H1 (cell line): ENCODE data around the gene CCDC73. TPM values are rescaled to one million over a fixed set of nuclear protein-coding genes. Genes with fewer than 3 reads are reported as not detected.

ENCODE experiments used
- BCL11A ChIP-seq, 2 experiments: IDR thresholded peaks; one replicate each; pipeline ENCODE4 v1.6.1; 2011; ENCODE audit warnings: low read depth in 2 of 2, low read length in 2 of 2, mild to moderate bottlenecking in 2 of 2
- CHD7 ChIP-seq: fragments of 300-600 bp; sonication (generic); IDR thresholded peaks from 2 replicates; pipeline ENCODE4 v1.7.1; 2012; ENCODE audit warnings: low read length, moderate library complexity, mild to moderate bottlenecking, inconsistent platforms; ENCODE audit not compliant: insufficient replicate concordance
- CREB1 ChIP-seq: IDR thresholded peaks from 2 replicates; pipeline ENCODE4 v1.6.1; 2012; ENCODE audit warnings: inconsistent platforms
- KDM1A ChIP-seq: fragments of 200-600, 300-600 bp; sonication (generic); IDR thresholded peaks from 2 replicates; pipeline ENCODE4 v1.7.1; 2016; ENCODE audit warnings: mild to moderate bottlenecking, low read length, borderline replicate concordance
- KDM4A ChIP-seq: IDR thresholded peaks from one replicate; pipeline ENCODE4 v1.7.1; 2012; ENCODE audit warnings: low read depth, mild to moderate bottlenecking, moderate library complexity, low read length, inconsistent platforms; ENCODE audit not compliant: severe bottlenecking
- PHF8 ChIP-seq: fragments of 200-600 bp; sonication (generic); conservative IDR thresholded peaks from 2 replicates; pipeline ENCODE4 v1.7.1; 2012; ENCODE audit warnings: low read depth, mild to moderate bottlenecking, inconsistent platforms, low read length, moderate library complexity
- RAD21 ChIP-seq, 2 experiments: IDR thresholded peaks in 1 of 2; conservative IDR thresholded peaks in 1 of 2; 2 replicates each; pipeline ENCODE4 v1.6.1; 2011; ENCODE audit warnings: low read depth in 2 of 2, low read length in 2 of 2, improper control_type of control experiment in 1 of 2, inconsistent platforms in 1 of 2, mild to moderate bottlenecking in 1 of 2, moderate library complexity in 1 of 2
- SIN3A ChIP-seq, 2 experiments: IDR thresholded peaks in 1 of 2; conservative IDR thresholded peaks in 1 of 2; 2 replicates each; pipeline ENCODE4 v1.6.1; 2011 to 2012; ENCODE audit warnings: low read length in 2 of 2, improper control_type of control experiment in 1 of 2, low read depth in 1 of 2, mild to moderate bottlenecking in 1 of 2
- polyA plus RNA-seq, 7 experiments: library from polyadenylated mRNA; depleted of rRNA in 3 of 7; stranded (reverse) in 5 of 7; unstranded in 2 of 7; fragments of >200 nt in 5 of 7; fragments of 200-250 nt in 2 of 7; gene quantifications; 1 replicate in 5 of 7; 2 replicates in 1 of 7; 4 replicates in 1 of 7; pipeline versions ENCODE4 v1.2.1 to v1.2.3, GENCODE V29; 2011 to 2013; ENCODE audit warnings: missing spikeins in 2 of 7, mixed read lengths in 2 of 7
- total RNA-seq: library from RNA; stranded (reverse); fragmentation: NEBNext Ultra II Directional; extraction: Animal tissue kit (Norgen Biotek cat#: 25700); gene quantifications from 2 replicates; pipeline ENCODE4 v1.2.1, GENCODE V29; 2021

The CCDC73 gene
- total and polyA plus RNA-seq, 2 of the 8 experiments (the other 6 are each of a cell fraction or from before 2014, with no cell fraction given) = not detected

GRCh38 chr11:32555895-32556294 is 238.6 kb downstream of the CCDC73 start (continued):
- no peak for TF ChIP-seq CHD7
- no peak for TF ChIP-seq CREB1
- no peak for TF ChIP-seq KDM4A
- no peak for TF ChIP-seq PHF8
- TF ChIP-seq SIN3A (conservative IDR thresholded peaks at IDR 0.05 in 1 of 2, IDR thresholded peaks at IDR 0.05 in 1 of 2; ENCODE audit: low read depth in 1 of 2, low read length in 2 of 2) = no peak
- no peak for TF ChIP-seq BCL11A (IDR thresholded peaks at IDR 0.05; ENCODE audit: low read depth in 2 of 2, low read length in 2 of 2)
- TF ChIP-seq RAD21 (IDR thresholded peaks at IDR 0.05 in 1 of 2, conservative IDR thresholded peaks at IDR 0.05 in 1 of 2; ENCODE audit: low read depth in 2 of 2, low read length in 2 of 2) = no peak
- no peak for TF ChIP-seq KDM1A
